ENCODE data around the gene SEPTIN10.

- TF ChIP-seq CTCF (conservative IDR thresholded peaks at IDR 0.05) (no peak), EZH2 (IDR thresholded peaks at IDR 0.05; ENCODE audit: low read depth) (no peak)
Observed at GRCh38 chr2:109604597-109604996, 9.2 kb downstream of the SEPTIN10 start.
